SH-SY5Y (cell line): ENCODE results near the gene CPNE5.

Source experiments
- GATA2 ChIP-seq: IDR thresholded peaks from 2 replicates; pipeline ENCODE4 v1.6.1; 2011; ENCODE audit warnings: mild to moderate bottlenecking, low read depth, low read length
- GATA3 ChIP-seq: IDR thresholded peaks from 2 replicates; pipeline ENCODE4 v1.6.1; 2011; ENCODE audit warnings: low read depth, mild to moderate bottlenecking, low read length, moderate library complexity

GRCh38 chr6:36716476-36717093, 122.7 kb downstream of the CPNE5 start:
- no peak for TF ChIP-seq GATA2
- TF ChIP-seq GATA3, result no peak
